Right lobe of liver (tissue), 4 donors: ENCODE measurements around the gene PSMB8.

ENCODE experiments used
- CTCF ChIP-seq, 4 donors: fragments of 200-600 bp in 3 of 4; fragments of 450-650 bp in 1 of 4; IDR thresholded peaks; one replicate each; pipeline versions ENCODE4 v1.5.1 to v1.8.0; 2016 to 2022; ENCODE audit warnings: antibody characterized with exemption in 4 of 4, mild to moderate bottlenecking in 2 of 4
- POLR2A ChIP-seq: fragments of 450-650 bp; IDR thresholded peaks from one replicate; pipeline ENCODE4 v1.6.1; 2017; ENCODE audit warnings: antibody characterized with exemption, mild to moderate bottlenecking
- donor health status: DM: no; HTN: no; CAD: no.
- donor health status: DM: no; HTN: no; CAD: no.
- donor health status: DM: no; HTN: yes; CAD: no.

GRCh38 chr6:32862725-32863124 lies 18.9 kb upstream of the PSMB8 start:
- TF ChIP-seq CTCF (IDR thresholded peaks at IDR 0.05) = no peak
- no peak for TF ChIP-seq POLR2A
